ENCODE measurements around the gene ATG13.

ATG13 gene

DNA sequence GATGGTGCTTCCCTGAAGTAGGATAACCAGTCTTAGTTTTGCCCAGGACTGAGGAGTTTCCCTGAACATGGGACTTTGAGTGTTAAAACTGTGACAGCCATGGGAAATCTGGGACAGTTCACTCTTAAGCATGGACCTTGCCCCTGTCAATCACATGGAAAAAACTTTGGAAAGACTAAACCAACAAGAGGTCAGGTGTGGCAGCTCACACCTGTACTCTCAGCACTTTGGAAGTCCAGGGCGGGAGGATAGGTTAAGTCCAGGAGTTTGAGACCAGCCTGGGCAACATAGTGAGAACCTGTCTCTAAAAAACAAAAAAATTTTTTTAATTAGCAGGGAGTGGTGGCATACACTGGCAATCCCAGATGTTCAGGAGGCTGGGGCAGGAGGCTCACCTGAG, 20.2 kb upstream of the ATG13 start:
- H3K27me3 Mint-ChIP-seq: no peaks in the 10 kb centered on the region
- no peak overlapping the region for H3K27ac Mint-ChIP-seq
- H3K4me1 Mint-ChIP-seq (ENCODE audit: low read depth in 2 of 2): peaks cover 15 to 18% of the 10 kb centered on the region in 2 donors

DNA sequence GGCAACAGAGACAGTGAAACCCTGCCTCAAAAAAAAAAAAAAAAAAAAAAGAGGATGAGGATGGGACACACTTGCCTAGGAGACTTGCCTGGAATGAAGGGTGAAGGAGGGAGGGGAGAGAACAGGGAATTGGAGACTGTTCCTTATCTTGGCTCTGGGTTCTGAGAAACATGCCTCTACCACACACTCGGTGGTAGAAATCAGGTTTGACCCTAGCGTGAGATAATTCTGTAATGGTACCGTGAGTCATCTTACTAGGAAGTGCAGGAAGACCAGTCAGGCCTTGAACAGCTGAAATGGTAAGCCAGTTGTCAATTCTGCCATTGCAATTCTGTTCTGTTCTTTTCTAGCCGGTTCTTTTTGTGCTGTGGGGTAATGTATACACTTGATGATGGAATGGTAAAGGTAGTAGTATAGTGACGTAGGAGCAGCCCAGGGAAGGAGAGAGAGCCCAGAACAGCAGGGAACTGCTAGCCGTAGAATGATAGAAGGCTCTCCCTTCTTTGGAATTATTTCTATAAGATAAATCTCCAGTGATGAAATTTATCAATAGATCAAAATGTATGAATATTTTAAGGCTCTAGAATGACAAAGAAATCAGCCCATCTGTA, 19.6 kb upstream of the ATG13 start:
- Mint-ChIP-seq H3K9me3 (no peaks in the 10 kb centered on the region), H3K27me3 (no peaks in the 10 kb centered on the region), H3K4me3 (no peak overlapping the region), H3K27ac (no peak overlapping the region), H3K4me1 (ENCODE audit: low read depth in 2 of 2) (peaks cover 10 to 12% of the 10 kb centered on the region in 2 donors), H3K36me3 (ENCODE audit: insufficient read depth) (peaks cover 10% of the 10 kb centered on the region)
- ATAC-seq (replicated peaks): no peak
- DNase-seq: no peak

More for the DNA sequence above, 20.2 kb upstream of the ATG13 start:
- no peaks in the 10 kb centered on the region for H3K9me3 Mint-ChIP-seq
- H3K36me3 Mint-ChIP-seq (ENCODE audit: insufficient read depth): peaks cover 10% of the 10 kb centered on the region
- DNase-seq: no peak
- H3K4me3 Mint-ChIP-seq: no peak overlapping the region
- no peak for ATAC-seq (replicated peaks)

DNA sequence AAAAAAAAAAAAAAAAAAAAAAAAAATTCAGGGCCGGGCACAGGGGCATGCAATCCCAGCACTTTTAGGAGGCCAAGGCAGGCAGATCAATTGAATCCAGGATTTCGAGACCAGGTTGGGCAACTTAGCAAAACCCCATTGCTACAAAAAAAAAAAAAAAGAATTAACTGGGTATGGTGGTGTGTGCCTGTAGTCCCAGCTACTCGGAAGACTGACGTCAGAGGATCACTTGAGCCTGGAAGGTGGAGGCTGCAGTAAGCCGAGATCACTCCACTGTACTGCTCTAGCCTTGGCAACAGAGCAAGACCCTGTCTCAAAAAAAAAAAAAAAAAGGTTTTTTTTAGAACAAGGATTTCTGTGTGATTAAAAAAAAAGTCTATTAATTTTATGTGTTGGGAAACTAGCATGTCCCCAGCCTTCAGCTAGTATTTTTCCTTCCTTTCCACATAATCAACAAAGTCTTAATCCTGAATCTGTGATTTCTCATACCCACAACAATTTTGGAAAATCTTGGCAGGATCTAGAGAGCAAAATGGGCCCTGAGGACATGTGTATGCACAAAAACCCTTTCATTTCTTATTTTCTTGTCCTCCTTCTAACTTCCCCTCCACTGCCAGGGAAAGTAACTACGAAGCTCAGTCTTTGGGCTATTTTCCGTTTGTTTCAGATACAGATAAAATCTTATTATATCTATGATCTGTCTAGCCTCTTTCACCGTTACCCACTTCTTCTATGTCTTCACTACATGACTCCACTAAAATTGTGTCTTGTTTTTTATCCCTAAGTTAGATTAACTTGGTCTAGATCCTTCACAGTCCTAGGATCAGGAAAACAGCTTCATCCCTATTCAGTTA, 17.8 kb upstream of the ATG13 start:
- DNase-seq (no peak), ATAC-seq (replicated peaks) (no peak)
- H3K36me3 Mint-ChIP-seq (ENCODE audit: insufficient read depth): no peaks in the 10 kb centered on the region
- no peaks in the 10 kb centered on the region for H3K9me3 Mint-ChIP-seq
- H3K27ac Mint-ChIP-seq: no peak overlapping the region
- H3K27me3 Mint-ChIP-seq: no peaks in the 10 kb centered on the region
- no peak overlapping the region for H3K4me3 Mint-ChIP-seq
- no peaks in the 10 kb centered on the region for H3K4me1 Mint-ChIP-seq (ENCODE audit: low read depth in 2 of 2)

DNA sequence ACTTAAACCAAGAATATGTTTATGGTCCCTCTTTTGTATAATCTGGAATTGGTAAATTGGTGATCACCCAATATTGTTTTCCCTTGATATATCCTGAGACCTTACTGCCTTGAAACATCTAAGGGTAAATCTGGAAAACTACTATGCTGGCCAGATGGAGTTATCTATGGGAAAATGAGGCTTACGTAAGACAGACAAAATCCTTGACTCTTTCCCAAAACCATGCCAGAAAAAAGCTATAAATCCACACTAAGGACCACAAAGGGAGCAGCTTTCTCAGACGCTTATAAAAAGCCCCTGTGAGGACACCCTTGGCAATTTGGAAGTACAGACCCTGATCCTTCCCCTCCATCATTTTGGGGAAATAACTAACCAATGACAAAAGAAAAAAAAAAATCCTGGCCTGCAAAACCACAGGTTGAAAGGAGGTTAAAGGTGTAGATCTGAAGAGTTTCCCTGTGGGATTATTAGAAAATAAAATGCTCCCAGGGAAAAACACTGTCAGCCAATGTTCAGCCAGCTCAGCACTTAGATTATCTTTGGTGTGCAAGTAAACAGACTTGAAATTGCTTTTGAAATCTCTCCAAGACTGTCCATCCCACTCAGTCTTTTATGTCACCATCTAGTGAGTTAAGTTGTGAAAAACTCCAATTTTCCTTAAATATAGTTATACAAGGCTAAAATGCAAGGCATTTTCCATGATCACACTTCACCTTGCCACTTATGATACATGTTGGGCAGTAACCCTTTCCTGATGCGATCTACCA, 17.0 kb upstream of the ATG13 start:
- DNase-seq: no peak
- Mint-ChIP-seq H3K36me3 (ENCODE audit: insufficient read depth) (no peaks in the 10 kb centered on the region), H3K4me3 (no peak overlapping the region), H3K27me3 (no peaks in the 10 kb centered on the region), H3K4me1 (ENCODE audit: low read depth in 2 of 2) (no peaks in the 10 kb centered on the region), H3K9me3 (no peaks in the 10 kb centered on the region), H3K27ac (no peak overlapping the region)
- ATAC-seq (replicated peaks): no peak

DNA sequence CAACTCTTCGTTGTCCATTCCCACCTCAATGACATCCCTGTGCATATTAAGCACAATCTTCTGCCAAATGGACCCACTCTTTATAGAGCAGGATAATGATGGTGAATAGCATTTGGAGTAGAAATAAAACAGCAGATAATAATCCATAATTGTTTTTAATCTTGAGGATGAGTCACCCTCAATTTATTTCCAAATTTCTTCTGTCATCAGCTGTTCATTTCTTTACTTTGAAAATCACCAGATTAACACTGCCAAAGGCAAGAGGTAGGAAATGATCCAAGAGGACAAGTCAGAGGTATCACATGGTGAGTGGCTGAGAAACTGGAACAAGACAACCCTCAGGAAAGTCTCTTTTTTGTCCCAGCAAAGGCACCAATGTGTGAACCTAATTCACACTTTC, 16.2 kb upstream of the ATG13 start:
- H3K36me3 Mint-ChIP-seq (ENCODE audit: insufficient read depth): no peaks in the 10 kb centered on the region
- H3K27me3 Mint-ChIP-seq: no peaks in the 10 kb centered on the region
- no peaks in the 10 kb centered on the region for H3K9me3 Mint-ChIP-seq
- no peak overlapping the region for H3K4me3 Mint-ChIP-seq
- DNase-seq (no peak), ATAC-seq (replicated peaks) (no peak)
- H3K4me1 Mint-ChIP-seq (ENCODE audit: low read depth in 2 of 2): no peaks in the 10 kb centered on the region
- no peak overlapping the region for H3K27ac Mint-ChIP-seq

DNA sequence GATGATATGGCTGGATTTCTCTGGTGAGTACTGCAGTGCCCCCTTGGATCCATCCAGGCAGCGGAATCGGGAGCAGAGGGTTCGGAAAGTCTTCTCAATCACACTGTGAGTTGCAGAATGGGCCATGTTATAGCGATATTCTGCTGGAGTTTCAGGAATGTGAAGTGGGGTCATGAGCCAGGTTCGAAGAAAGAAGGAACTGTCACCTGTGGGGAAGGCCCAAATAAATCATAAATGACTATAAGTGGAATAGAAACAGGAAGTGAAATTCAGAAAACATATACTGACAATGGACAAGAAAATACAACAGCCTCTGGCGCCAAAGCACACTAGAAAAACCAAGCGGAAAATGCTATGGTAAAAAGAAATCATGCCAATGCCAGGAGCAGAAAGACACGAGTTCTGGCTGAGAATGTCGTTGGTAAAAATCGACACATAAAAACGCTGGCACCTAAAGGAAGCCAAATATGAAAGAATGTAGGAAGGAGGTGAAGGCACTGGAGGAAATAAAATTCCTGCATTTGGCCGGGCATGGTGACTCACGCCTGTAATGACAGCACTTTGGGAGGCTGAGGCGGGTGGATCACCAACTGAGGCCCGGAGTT, 13.5 kb upstream of the ATG13 start:
- H3K4me3 Mint-ChIP-seq: no peak overlapping the region
- DNase-seq: no peak
- ATAC-seq (replicated peaks): no peak
- peaks cover 2 to 4% of the 10 kb centered on the region in 2 donors for H3K4me1 Mint-ChIP-seq (ENCODE audit: low read depth in 2 of 2)
- no peaks in the 10 kb centered on the region for H3K9me3 Mint-ChIP-seq
- H3K36me3 Mint-ChIP-seq (ENCODE audit: insufficient read depth): no peaks in the 10 kb centered on the region
- H3K27ac Mint-ChIP-seq: no peak overlapping the region
- no peaks in the 10 kb centered on the region for H3K27me3 Mint-ChIP-seq

DNA sequence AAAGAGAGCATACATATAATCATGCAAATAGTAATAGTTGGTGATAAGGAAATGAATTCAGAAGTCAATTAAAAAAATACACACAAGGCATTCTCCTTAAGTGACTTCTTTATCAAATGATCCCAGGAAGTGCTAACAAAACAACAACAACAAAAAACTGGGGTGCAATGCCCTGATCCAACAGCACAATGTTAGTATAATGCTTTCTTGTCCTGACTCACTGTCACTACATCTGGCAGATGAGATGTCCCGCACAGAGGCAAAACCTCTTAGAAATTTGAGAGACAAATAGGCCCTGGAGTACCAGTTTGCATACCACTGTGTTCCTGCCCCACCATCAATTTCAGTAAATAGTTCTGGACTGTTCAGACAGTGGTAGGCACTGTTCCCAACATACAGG, 12.6 kb upstream of the ATG13 start:
- Mint-ChIP-seq H3K36me3 (ENCODE audit: insufficient read depth) (peaks cover 2% of the 10 kb centered on the region), H3K27me3 (no peaks in the 10 kb centered on the region), H3K4me1 (ENCODE audit: low read depth in 2 of 2) (peaks cover 2 to 4% of the 10 kb centered on the region in 2 donors), H3K9me3 (no peaks in the 10 kb centered on the region), H3K4me3 (no peak overlapping the region), H3K27ac (no peak overlapping the region)
- ATAC-seq (replicated peaks) (no peak), DNase-seq (no peak)

DNA sequence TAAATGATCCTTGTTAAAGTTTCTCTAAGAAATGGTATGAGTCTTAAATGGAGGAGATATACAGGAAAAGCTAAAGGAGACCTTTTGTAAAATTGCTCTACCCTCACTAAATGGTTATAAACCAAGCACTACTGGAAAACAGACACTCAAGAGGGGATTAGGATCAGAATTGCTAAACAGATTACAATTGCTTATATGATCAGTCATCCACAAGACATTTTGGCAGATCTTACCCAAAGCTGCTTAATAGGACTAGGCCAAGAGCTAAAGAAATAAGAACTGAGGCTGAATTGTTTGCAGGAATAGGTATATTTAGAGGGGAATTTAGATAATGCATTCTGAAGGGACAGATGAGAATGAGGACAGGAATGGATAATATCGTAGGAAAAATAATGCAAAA, 9.8 kb upstream of the ATG13 start:
- Mint-ChIP-seq H3K36me3 (ENCODE audit: insufficient read depth) (peaks cover 2% of the 10 kb centered on the region), H3K4me3 (no peak overlapping the region), H3K9me3 (no peaks in the 10 kb centered on the region), H3K27me3 (no peaks in the 10 kb centered on the region), H3K27ac (no peak overlapping the region), H3K4me1 (ENCODE audit: low read depth in 2 of 2) (peaks cover 2 to 4% of the 10 kb centered on the region in 2 donors)
- ATAC-seq (replicated peaks) (no peak), DNase-seq (no peak)

DNA sequence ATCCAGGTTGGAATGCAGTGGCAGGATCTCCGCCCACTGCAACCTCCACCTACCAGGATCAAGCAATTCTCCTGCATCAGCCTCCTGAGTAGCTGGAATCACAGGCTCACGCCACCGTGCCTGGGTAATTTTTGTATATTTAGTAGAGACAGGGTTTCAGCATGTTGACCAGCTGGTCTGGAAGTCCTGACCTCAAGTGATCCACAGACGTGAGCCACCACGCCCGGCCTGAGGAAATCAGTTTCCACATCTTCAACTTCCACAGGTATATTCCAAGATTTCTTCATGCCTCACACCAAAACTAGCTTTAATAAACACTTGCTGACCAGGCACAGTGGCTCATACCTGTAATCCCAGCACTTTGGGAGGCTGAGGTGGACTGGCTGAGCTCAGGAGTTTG, 8.0 kb upstream of the ATG13 start:
- DNase-seq (no peak), ATAC-seq (replicated peaks) (no peak)
- Mint-ChIP-seq H3K27me3 (no peaks in the 10 kb centered on the region), H3K4me1 (ENCODE audit: low read depth in 2 of 2) (peaks cover 2 to 4% of the 10 kb centered on the region in 2 donors), H3K9me3 (no peaks in the 10 kb centered on the region), H3K27ac (no peak overlapping the region), H3K36me3 (ENCODE audit: insufficient read depth) (peaks cover 2% of the 10 kb centered on the region), H3K4me3 (no peak overlapping the region)

DNA sequence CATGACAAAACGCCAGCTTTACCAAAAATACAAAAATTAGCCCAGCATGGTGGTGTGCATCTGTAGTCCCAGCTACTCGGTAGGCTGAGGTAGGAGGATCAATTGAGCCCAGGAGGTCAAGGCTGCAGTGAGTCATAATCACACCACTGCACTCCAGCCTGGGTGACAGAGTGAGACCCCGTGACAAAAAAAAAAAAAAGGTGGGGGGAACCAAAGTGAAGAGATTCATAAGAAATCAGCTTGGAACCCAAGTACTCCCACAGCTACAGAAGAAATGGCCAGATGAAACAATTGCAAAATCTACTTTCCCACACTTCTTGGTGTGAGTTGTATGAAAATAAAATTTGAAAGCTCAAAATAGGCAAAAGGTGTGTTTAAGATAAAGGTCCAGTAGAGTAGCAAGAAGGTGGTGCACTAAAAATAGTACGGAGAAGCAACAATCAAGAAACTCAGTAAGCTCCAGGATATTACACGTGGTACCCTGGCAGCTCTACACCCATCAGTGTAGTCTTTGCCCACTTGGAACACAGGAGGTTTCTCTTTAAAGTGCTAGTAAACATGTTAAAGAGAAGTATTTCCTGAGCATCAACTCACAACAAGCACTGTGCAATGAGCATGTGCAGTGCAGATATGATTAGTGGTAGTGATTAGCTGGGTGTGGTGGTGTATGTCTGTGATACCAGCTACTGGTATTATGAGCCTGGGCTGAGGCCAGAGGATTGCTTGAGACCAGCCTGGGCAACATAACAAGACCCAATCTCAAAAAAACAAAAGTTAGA, 5.6 kb upstream of the ATG13 start:
- no peak overlapping the region for H3K4me3 Mint-ChIP-seq
- H3K36me3 Mint-ChIP-seq (ENCODE audit: insufficient read depth): peaks cover 8% of the 10 kb centered on the region
- H3K4me1 Mint-ChIP-seq (ENCODE audit: low read depth in 2 of 2): peaks cover 8 to 9% of the 10 kb centered on the region in 2 donors
- no peak for DNase-seq
- no peaks in the 10 kb centered on the region for H3K27me3 Mint-ChIP-seq
- H3K27ac Mint-ChIP-seq: no peak overlapping the region
- no peak for ATAC-seq (replicated peaks)
- no peaks in the 10 kb centered on the region for H3K9me3 Mint-ChIP-seq

DNA sequence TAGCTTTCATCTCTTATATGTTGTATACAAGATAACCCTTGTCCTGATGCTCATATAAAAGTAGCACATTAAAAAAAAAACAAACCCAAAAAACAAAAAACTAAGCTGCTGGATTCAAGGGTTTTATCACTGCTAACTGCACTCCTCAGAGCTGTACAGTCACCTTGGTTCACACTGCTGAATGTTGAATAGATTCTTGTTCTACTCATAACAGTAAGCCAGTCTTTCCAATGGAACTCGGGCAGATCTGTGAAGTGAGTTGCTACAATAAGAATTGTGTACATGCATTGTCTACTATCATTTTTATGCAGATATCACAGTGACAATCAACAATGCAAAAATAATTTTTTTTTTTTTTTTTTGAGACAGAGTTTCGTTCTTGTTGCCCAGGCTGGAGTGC, 5.0 kb upstream of the ATG13 start:
- Mint-ChIP-seq H3K4me1 (ENCODE audit: low read depth in 2 of 2) (peaks cover 9 to 12% of the 10 kb centered on the region in 2 donors), H3K4me3 (no peak overlapping the region), H3K27me3 (no peaks in the 10 kb centered on the region), H3K36me3 (ENCODE audit: insufficient read depth) (peaks cover 14% of the 10 kb centered on the region), H3K9me3 (no peaks in the 10 kb centered on the region), H3K27ac (no peak overlapping the region)
- DNase-seq (no peak), ATAC-seq (replicated peaks) (no peak)

DNA sequence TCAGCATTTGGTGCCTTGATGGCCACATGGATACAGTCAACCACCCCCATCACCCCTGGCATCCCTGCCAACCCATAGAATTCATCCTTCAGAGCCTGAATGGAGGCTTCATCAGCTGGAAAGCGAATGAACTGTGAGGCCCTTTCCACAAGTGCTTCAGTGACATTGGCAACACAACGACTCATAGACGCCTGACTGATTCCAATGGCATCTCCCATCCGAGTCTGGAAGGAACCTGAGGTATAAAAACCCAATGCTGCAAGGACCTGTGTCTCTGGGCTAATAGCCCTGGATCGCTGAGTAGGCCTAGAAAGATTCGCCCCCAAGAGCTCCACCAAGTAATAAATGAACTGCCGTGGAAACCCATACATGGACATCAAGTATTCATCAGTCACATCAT, 1.6 kb upstream of the ATG13 start:
- H3K36me3 Mint-ChIP-seq (ENCODE audit: insufficient read depth): peaks cover 28% of the 10 kb centered on the region
- H3K27me3 Mint-ChIP-seq: no peaks in the 10 kb centered on the region
- H3K27ac Mint-ChIP-seq: peak overlapping the region in 1 of 2 donors; percentile 56
- DNase-seq: no peak
- ATAC-seq (replicated peaks): no peak
- H3K4me1 Mint-ChIP-seq (ENCODE audit: low read depth in 2 of 2): peaks cover 20 to 24% of the 10 kb centered on the region in 2 donors
- H3K4me3 Mint-ChIP-seq: peak overlapping the region in 1 of 2 donors; percentile 90
- no peaks in the 10 kb centered on the region for H3K9me3 Mint-ChIP-seq

Data from effector memory CD8-positive, alpha-beta T cell (primary cell).